NOMO-1 treated with DMSO at 0.1 percent for 48 hours (cell line): ENCODE measurements around the gene NKX1-2.
A peak's percentile ranks its signal among the peaks of the same experiment; 100 is the strongest.
"Not testable (repeated sequence)": the region's sequence is repeated elsewhere in the genome, so short reads cannot be mapped to it uniquely, and the experiment has no call there.

Experiments
- DNase-seq: peaks from one replicate; lab custom pipeline; 2025; ENCODE audit not compliant: unreplicated experiment; lab: John Stamatoyannopoulos, UW

Gene NKX1-2

GRCh38 chr10:124453960-124454610 lies 4.2 kb upstream of the NKX1-2 start:
- DNase-seq: no peak

GRCh38 chr10:124451276-124451675 lies 1.4 kb upstream of the NKX1-2 start:
- DNase-seq: no peak

- DNase-seq: no peak
Measured at GRCh38 chr10:124450783-124451057, 885 bp upstream of the NKX1-2 start.

DNA sequence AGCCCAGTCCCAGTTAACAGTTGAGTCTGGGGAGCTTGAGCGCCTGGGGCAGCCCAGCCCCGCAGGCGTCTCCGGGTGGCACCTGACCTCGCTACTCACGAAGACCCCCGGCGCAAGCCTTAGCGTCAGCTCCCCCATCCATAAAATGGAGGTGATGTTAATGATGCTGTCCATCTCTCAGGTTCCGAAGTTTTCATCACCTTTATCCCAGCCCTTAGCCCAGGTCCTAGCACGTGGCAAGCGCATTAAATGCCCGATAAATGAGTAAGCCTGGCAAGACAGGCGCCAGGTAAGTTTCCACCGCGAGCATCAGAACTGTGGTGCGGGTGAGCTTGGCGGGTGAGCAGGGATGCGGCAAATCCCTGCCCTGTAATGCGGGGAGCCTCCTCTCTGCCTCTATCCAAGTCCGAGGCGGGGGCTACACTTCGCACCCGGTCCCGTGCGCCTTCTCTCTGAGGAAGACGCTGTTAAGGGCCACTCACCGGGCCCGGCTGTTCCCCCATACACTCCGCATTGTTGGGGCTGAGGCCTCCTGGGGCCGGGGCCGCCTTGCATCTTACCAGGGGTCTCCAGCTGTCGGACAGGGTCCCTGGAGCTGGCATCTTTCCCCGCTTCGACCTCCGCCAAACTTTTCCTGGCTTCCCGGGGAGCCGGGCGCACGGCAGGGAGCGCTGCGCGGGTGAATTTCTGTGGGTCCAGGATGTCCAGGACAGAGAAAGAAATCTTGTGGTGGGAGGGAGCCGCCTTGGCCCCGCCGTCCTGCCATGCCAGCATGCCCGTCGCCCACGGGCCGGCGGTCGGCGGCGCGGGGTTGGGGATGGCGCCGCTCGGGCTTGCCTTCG lies 444 bp downstream of the NKX1-2 start:
- no peak for DNase-seq

- DNase-seq: no peak
Measured at GRCh38 chr10:124448696-124449169, 1.1 kb downstream of the NKX1-2 start.

GRCh38 chr10:124447751-124448466 lies 1.9 kb downstream of the NKX1-2 start:
- no peak for DNase-seq

GRCh38 chr10:124446830-124447750 lies 2.7 kb downstream of the NKX1-2 start:
- DNase-seq: no peak

- DNase-seq: not testable (repeated sequence)
Measured at GRCh38 chr10:124441694-124442093, 8.1 kb downstream of the NKX1-2 start.

- DNase-seq: peak; percentile 36
Measured at GRCh38 chr10:124436191-124436638, 13.6 kb downstream of the NKX1-2 start.

DNA sequence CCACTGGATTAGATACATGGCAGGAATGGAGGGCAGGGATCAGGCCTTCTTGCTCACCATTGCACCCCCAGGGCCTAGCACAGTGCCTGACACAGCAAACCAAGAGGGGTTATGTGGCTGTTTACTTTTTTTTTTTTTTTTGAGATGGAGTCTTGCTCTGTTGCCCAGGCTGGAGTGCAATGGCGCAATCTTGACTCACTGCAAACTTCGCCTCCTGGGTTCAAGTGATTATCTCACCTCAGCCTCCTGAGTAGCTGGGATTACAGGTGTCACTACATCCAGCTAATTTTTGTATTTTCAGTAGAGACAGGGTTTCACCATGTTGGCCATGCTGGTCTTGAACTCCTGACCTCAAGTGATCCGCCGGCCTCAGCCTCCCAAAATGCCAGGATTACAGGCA lies 14.2 kb downstream of the NKX1-2 start:
- DNase-seq: not testable (repeated sequence)

- no peak for DNase-seq
Measured at GRCh38 chr10:124433461-124433860, 16.4 kb downstream of the NKX1-2 start.

DNA sequence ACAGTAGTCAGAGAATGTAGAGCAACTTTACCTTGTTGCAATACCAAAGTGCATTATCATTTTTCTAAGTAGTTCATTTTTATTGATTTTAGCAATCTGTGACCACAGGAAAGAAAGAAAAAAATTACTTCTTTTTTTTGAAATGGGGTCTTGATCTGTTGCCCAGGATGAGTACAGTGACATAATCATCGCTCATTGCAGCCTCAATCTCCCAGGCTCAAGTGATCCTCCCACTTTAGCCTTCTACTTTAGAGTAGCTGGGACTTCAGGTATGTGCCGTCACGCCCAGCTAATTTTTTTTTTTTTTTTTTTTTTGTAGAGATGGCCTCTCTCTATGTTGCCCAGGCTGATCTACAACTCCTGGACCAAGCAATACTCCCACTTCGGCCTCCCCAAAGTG lies 19.8 kb downstream of the NKX1-2 start:
- no peak for DNase-seq

- no peak for DNase-seq
Measured at GRCh38 chr10:124429576-124429975, 20.3 kb downstream of the NKX1-2 start.

GRCh38 chr10:124428207-124428777 lies 21.5 kb downstream of the NKX1-2 start:
- DNase-seq: no peak

DNA sequence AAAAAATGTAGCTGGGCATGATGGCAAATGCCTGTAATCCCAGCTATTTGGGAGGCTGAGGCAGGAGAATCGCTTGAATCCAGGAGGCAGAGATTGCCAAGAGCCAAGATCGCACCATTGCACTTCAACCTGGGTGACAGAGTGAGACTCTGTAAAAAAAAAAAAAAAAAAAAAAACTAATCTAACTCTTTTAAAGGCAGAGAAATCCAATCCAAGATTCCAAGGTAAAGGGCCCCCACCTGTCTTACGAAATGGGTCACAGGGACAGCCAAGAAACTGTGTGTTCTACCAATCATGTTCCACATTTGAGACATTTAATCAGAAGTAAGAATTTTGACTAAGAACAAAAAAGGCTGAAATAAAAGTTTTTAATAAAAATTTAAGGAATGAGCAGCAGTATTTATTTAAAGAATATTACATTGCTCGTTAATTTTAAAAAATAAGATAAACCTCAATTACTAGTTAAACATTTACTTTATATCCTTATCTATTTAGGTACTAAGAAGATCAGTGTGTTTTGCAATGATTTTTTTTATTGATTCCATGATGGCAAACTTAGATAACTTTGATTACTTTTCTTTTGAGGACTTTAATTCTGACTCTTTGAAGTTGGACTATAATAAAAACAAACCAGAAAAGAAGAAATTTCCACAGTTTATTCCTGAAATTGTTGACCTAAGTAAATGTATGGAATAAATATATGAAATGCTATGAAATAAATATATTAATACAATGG lies 24.4 kb downstream of the NKX1-2 start:
- DNase-seq: no peak

GRCh38 chr10:124423813-124424212 lies 26.0 kb downstream of the NKX1-2 start:
- no peak for DNase-seq

DNA sequence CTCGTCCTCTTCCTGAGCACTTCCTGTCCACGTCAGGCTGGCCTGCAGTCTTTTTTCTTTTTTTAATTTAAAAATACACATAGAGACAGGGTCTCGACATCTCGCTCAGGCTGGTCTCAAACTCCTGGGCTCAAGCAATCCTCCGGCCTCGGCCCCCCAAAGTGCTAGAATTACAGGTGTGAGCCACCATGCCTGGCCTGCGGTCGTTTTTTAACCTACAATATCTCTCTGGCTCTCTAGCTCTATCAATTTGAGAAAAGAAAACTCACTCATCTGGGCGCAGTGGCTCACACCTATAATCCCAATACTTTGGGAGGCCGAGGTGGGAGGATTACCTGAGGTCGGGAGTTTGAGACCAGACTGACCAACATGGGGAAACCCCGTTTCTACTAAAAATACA lies 27.1 kb downstream of the NKX1-2 start:
- no peak for DNase-seq

DNA sequence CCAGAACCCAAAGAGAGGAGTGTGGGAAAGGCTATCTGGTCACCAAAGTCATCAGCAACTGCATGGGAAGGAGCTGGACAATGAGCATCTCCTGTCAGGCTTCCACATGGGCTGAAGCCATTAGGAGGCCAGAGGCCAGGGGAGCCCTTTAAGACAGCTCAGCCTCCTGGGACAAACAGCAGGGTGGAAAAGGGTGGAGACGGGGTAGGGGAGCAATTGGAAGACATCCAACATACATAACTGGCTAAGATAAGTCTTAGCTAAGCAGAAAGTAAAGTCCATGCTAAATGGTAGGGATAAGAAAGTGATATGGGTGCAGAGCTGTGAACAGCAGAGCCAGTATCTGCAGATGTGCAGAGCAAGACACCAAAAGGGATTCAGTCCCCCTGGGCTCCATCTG lies 29.6 kb downstream of the NKX1-2 start:
- DNase-seq: no peak

DNA sequence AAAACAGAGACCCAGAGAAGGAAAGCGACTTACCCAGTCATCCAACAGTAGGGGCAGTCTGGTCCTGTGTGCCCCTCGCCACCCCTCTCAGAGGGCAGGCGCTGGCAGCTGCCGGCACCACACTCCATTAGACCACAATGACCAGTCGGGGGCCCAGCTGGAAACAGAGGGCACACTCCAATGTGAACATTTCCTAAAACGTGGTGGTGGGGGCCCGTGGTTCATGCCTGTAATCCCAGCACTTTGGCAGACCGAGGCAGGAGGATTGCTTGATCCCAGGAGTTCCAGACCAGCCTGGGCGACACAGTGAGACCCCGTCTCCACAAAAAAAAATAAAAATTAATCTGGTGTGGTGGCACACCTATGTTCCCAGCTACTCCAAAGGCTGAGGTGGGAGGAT lies 30.2 kb downstream of the NKX1-2 start:
- no peak for DNase-seq
